ENCODE data around the gene SMYD3. TPM values are rescaled to one million over a fixed set of nuclear protein-coding genes. Genes with fewer than 3 reads are reported as not detected.

Gene SMYD3
- total RNA-seq, 4 donors from 2014 or later, result 15.6 to 21.1 (median 18.4) TPM

DNA sequence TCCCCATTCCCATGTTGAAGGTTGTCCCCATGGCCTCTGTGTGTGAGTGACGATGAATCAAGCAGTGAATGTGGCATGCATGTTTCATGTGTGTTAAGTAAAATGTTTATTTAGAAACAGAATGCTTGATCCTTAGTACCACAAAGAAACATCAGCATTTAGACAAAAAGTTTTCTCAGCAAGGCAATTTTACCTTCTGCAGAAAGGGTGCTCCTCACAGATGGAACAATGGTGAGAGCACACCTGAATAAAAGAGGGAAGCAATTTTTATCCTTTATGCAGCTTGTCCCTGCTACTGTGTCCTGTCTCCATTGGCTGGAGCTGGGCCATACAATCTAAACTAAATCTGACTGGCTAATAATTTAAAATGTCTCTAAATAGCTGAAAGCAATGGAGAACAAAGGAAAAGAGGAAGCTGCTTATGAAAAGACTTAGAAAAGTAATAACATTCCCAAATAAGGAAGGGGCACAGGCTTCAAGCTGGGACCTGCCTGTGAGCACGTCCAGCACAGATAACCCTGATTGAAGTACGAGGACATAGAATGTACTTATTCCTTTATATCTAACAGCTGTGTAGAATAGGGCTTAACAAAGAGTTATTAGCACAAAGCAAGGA lies 8.4 kb upstream of the SMYD3 start:
- TF ChIP-seq CTCF (IDR thresholded peaks at IDR 0.05; ENCODE audit: low read depth), result no peak

GRCh38 chr1:246513619-246514343 lies 6.7 kb upstream of the SMYD3 start:
- TF ChIP-seq CTCF (IDR thresholded peaks at IDR 0.05; ENCODE audit: low read depth), result no peak

- no peak for TF ChIP-seq CTCF (IDR thresholded peaks at IDR 0.05; ENCODE audit: low read depth)
Observed at GRCh38 chr1:246513041-246513440, 6.0 kb upstream of the SMYD3 start.

DNA sequence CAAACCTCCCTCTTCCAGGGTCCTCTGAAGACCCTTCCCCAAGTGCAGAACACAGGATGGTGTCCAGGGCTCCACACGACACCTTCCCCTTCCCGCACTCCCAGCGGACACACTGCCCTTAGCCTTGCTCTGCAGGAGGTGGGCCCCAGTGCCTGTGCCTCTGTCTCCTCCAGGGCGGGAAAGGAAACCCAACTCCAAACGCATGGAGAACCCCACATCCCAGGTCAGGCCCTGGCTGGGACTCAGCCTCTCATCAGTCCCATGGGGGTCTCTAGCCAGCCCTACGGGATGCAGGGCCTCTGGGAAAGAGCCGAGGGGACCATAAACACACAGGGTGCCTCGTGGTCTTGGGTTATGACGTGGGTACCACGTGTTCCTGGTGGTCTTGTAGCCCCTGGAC lies 5.6 kb upstream of the SMYD3 start:
- no peak for TF ChIP-seq CTCF (IDR thresholded peaks at IDR 0.05; ENCODE audit: low read depth)

DNA sequence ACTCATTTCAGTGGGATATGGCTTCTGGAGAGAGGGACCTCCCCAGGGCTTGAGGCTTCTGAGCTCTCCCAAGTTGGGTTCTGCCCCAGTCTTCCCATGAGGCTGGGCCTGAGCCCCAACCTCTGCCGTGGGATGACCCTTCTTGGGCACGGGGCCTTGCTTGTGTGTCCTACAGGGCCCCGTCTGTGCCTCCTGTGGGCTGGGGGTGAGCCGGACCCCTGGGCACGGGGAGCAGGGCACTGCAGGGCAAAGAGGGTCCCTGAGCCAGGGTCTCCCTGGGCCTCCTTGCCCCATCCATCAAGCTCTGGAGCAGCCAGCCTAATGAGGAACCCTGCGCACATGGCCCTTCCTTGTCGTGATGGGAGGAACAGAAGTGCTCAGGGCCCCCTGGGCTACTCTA lies 5.2 kb upstream of the SMYD3 start:
- no peak for TF ChIP-seq CTCF (IDR thresholded peaks at IDR 0.05; ENCODE audit: low read depth)

GRCh38 chr1:246511203-246511602 lies 4.1 kb upstream of the SMYD3 start:
- no peak for TF ChIP-seq CTCF (IDR thresholded peaks at IDR 0.05; ENCODE audit: low read depth)

GRCh38 chr1:246510147-246511030 lies 3.3 kb upstream of the SMYD3 start:
- TF ChIP-seq CTCF (IDR thresholded peaks at IDR 0.05; ENCODE audit: low read depth), result no peak
